ENCODE data around the gene HSP90AA1.

- TF ChIP-seq, protein P1, sequence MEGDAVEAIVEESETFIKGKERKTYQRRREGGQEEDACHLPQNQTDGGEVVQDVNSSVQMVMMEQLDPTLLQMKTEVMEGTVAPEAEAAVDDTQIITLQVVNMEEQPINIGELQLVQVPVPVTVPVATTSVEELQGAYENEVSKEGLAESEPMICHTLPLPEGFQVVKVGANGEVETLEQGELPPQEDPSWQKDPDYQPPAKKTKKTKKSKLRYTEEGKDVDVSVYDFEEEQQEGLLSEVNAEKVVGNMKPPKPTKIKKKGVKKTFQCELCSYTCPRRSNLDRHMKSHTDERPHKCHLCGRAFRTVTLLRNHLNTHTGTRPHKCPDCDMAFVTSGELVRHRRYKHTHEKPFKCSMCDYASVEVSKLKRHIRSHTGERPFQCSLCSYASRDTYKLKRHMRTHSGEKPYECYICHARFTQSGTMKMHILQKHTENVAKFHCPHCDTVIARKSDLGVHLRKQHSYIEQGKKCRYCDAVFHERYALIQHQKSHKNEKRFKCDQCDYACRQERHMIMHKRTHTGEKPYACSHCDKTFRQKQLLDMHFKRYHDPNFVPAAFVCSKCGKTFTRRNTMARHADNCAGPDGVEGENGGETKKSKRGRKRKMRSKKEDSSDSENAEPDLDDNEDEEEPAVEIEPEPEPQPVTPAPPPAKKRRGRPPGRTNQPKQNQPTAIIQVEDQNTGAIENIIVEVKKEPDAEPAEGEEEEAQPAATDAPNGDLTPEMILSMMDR (IDR thresholded peaks at IDR 0.05): no peak
- no peak for TF ChIP-seq POLR2A (IDR thresholded peaks at IDR 0.05)
These were observed 29.2 kb downstream of the HSP90AA1 start for GRCh38 chr14:102057480-102058114.
